Smooth muscle cell (in vitro differentiated cells): Measurements from ENCODE around the gene MT3. TPM values are rescaled to one million over a fixed set of nuclear protein-coding genes. Genes with fewer than 3 reads are reported as not detected.

Experiments
- DNase-seq: peaks from one replicate; lab custom pipeline; 2025; ENCODE audit not compliant: unreplicated experiment; lab: John Stamatoyannopoulos, UW
- H2AFZ ChIP-seq: fragments of 200-600 bp; sonication (generic); 2 replicates; pipeline ENCODE4 v1.6.0; 2016; ENCODE audit warnings: antibody characterized with exemption, low read depth, mild to moderate bottlenecking
- H3F3A ChIP-seq: fragments of 200-600 bp; sonication (generic); 2 replicates; pipeline ENCODE4 v1.6.0; 2017; ENCODE audit warnings: antibody characterized with exemption, low read depth
- H3K27ac ChIP-seq: fragments of 200-600 bp; sonication (generic); 2 replicates; pipeline ENCODE4 v1.5.1; 2016; ENCODE audit warnings: low read depth, mild to moderate bottlenecking
- H3K27me3 ChIP-seq: fragments of 200-600 bp; sonication (generic); 2 replicates; pipeline ENCODE4 v1.6.1; 2016; ENCODE audit warnings: low read depth, mild to moderate bottlenecking
- H3K36me3 ChIP-seq: fragments of 200-600 bp; sonication (generic); 2 replicates; pipeline ENCODE4 v1.5.1; 2016; ENCODE audit warnings: low read depth
- H3K4me1 ChIP-seq: fragments of 200-600 bp; sonication (generic); 2 replicates; pipeline ENCODE4 v1.5.1; 2016; ENCODE audit warnings: low read depth
- H3K4me2 ChIP-seq: fragments of 200-600 bp; sonication (generic); 2 replicates; pipeline ENCODE4 v1.6.0; 2016; ENCODE audit warnings: mild to moderate bottlenecking
- H3K4me3 ChIP-seq: fragments of 200-600 bp; sonication (generic); 2 replicates; pipeline ENCODE4 v1.5.1; 2016; ENCODE audit warnings: mild to moderate bottlenecking
- H3K79me2 ChIP-seq: fragments of 200-600 bp; sonication (generic); 2 replicates; pipeline ENCODE4 v1.6.0; 2016; ENCODE audit warnings: low read depth, mild to moderate bottlenecking
- H3K9ac ChIP-seq: fragments of 200-600 bp; sonication (generic); 2 replicates; pipeline ENCODE4 v1.6.0; 2016; ENCODE audit warnings: low read depth
- H3K9me3 ChIP-seq: fragments of 200-600 bp; sonication (generic); replicated peaks from 2 replicates; pipeline ENCODE4 v1.5.1; 2016; ENCODE audit warnings: low read depth
- H4K20me1 ChIP-seq: fragments of 200-600 bp; sonication (generic); 2 replicates; pipeline ENCODE4 v1.6.0; 2016; ENCODE audit warnings: low read depth
- CTCF ChIP-seq: fragments of 200-600 bp; sonication (generic); IDR thresholded peaks from 2 replicates; pipeline ENCODE4 v1.5.1; 2017; ENCODE audit warnings: borderline replicate concordance, mild to moderate bottlenecking, antibody characterized with exemption; ENCODE audit not compliant: insufficient read depth, poor library complexity, severe bottlenecking
- WGBS: methylation state at CpG from one replicate; pipeline ENCODE4 v1.1.7; 2016; ENCODE audit warnings: low lambda C conversion rate; 5-methylcytosine and 5-hydroxymethylcytosine counted together
- polyA plus RNA-seq: library from polyadenylated mRNA; unstranded; fragments of >200 nt; fragmentation: Nextera tagmentation; extraction: Ambion mirVana; gene quantifications from 2 replicates; pipeline ENCODE4 v1.2.1, GENCODE V29; 2016
- total RNA-seq: library from RNA; depleted of rRNA; stranded (reverse); fragments of >200 nt; gene quantifications from 2 replicates; pipeline ENCODE4 v1.2.3, GENCODE V29; 2014

MT3 gene
- total and polyA plus RNA-seq, 2 experiments from 2014 or later, result not detected

GRCh38 chr16:56640076-56640475 lies 50.7 kb downstream of the MT3 start:
- Histone ChIP-seq H3K79me2 (no peaks in the 10 kb centered on the region), H4K20me1 (no peaks in the 10 kb centered on the region), H3K9ac (no peak overlapping the region), H3K27ac (no peak overlapping the region), H3K4me1 (peaks cover 14% of the 10 kb centered on the region), H3K9me3 (no peaks in the 10 kb centered on the region), H3K27me3 (peaks cover 100% of the 10 kb centered on the region), H2AFZ (no peak overlapping the region), H3K4me3 (no peak overlapping the region), H3F3A (no peaks in the 10 kb centered on the region), H3K36me3 (no peaks in the 10 kb centered on the region), H3K4me2 (no peak overlapping the region)
- no peak for TF ChIP-seq CTCF
- 84% methylated on average over 1 of the region's 1 CpG for WGBS
- DNase-seq, result no peak

Other genes starting within 250 kb of the MT3 start
- 60.6 and 76.6 TPM in 2 replicates for gene AMFR, start 164.0 kb upstream of the MT3 start, total RNA-seq
- gene AMFR, start 164.0 kb upstream of the MT3 start, polyA plus RNA-seq, result 45.2 and 49.1 TPM in 2 replicates
- 101 and 119 TPM in 2 replicates for gene NUDT21, start 138.2 kb upstream of the MT3 start, total RNA-seq
- gene NUDT21, start 138.2 kb upstream of the MT3 start, polyA plus RNA-seq, result 44.4 and 55.5 TPM in 2 replicates
- gene OGFOD1, start 138.0 kb upstream of the MT3 start, total RNA-seq, result 56.7 and 107 TPM in 2 replicates
- gene OGFOD1, start 138.0 kb upstream of the MT3 start, polyA plus RNA-seq, result 55.8 and 68.7 TPM in 2 replicates
- 33.2 and 43.4 TPM in 2 replicates for gene BBS2, start 69.5 kb upstream of the MT3 start, total RNA-seq
- 20.4 and 32.7 TPM in 2 replicates for gene BBS2, start 69.5 kb upstream of the MT3 start, polyA plus RNA-seq
- gene MT4, start 24.5 kb upstream of the MT3 start, total RNA-seq, result not detected in 2 replicates
- gene MT4, start 24.5 kb upstream of the MT3 start, polyA plus RNA-seq, result not detected in 2 replicates
- gene MT2A, start 19.1 kb downstream of the MT3 start, total RNA-seq, result 12.6 and 14.8 TPM in 2 replicates
- gene MT2A, start 19.1 kb downstream of the MT3 start, polyA plus RNA-seq, result 171 and 225 TPM in 2 replicates
- gene MT1E, start 36.3 kb downstream of the MT3 start, total RNA-seq, result 0.67 and 2.0 TPM in 2 replicates
- gene MT1E, start 36.3 kb downstream of the MT3 start, polyA plus RNA-seq, result 2.2 and 10.3 TPM in 2 replicates
- gene MT1M, start 43.1 kb downstream of the MT3 start, total RNA-seq, result not detected in 2 replicates
- gene MT1M, start 43.1 kb downstream of the MT3 start, polyA plus RNA-seq, result 0.19 TPM in 1 of 2 replicates, not detected in the other
- not detected in 2 replicates for gene MT1A, start 49.1 kb downstream of the MT3 start, total RNA-seq
- gene MT1A, start 49.1 kb downstream of the MT3 start, polyA plus RNA-seq, result not detected in 2 replicates
- gene MT1B, start 62.4 kb downstream of the MT3 start, total RNA-seq, result not detected in 2 replicates
- gene MT1B, start 62.4 kb downstream of the MT3 start, polyA plus RNA-seq, result not detected in 2 replicates
- 0.81 and 5.9 TPM in 2 replicates for gene MT1F, start 68.4 kb downstream of the MT3 start, total RNA-seq
- gene MT1F, start 68.4 kb downstream of the MT3 start, polyA plus RNA-seq, result 0.50 and 2.3 TPM in 2 replicates
- gene MT1G, start 78.5 kb downstream of the MT3 start, total RNA-seq, result not detected in 2 replicates
- gene MT1G, start 78.5 kb downstream of the MT3 start, polyA plus RNA-seq, result 0.40 TPM in 1 of 2 replicates, not detected in the other
- gene MT1H, start 80.3 kb downstream of the MT3 start, total RNA-seq, result not detected in 2 replicates
- not detected in 2 replicates for gene MT1H, start 80.3 kb downstream of the MT3 start, polyA plus RNA-seq
- 0.76 and 4.3 TPM in 2 replicates for gene MT1X, start 92.9 kb downstream of the MT3 start, total RNA-seq
- gene MT1X, start 92.9 kb downstream of the MT3 start, polyA plus RNA-seq, result 11.7 and 12.8 TPM in 2 replicates
- 40.7 and 45.6 TPM in 2 replicates for gene NUP93, start 140.6 kb downstream of the MT3 start, total RNA-seq
- gene NUP93, start 140.6 kb downstream of the MT3 start, polyA plus RNA-seq, result 55.8 and 60.9 TPM in 2 replicates